Occipital lobe (tissue), 2 donors: ENCODE data around the gene PAPPA. TPM values are rescaled to one million over a fixed set of nuclear protein-coding genes. Genes with fewer than 3 reads are reported as not detected.

ENCODE experiments used
- DNase-seq: peaks from one replicate; lab custom pipeline; 2025; lab: John Stamatoyannopoulos, UW
- total RNA-seq: library from RNA; depleted of rRNA; stranded (reverse); fragments of >200 nt; gene quantifications from one replicate; pipeline ENCODE4 v1.2.3, GENCODE V29; 2014

PAPPA gene
- total RNA-seq: under 0.01 TPM

- no peak for DNase-seq
These were observed at the start of gene PAPPA for GRCh38 chr9:116153765-116154333. Gene PAPPA, plus strand, starts transcription at chr9:116153791. Its CDS starts 382 bp downstream, at chr9:116154173.

DNA sequence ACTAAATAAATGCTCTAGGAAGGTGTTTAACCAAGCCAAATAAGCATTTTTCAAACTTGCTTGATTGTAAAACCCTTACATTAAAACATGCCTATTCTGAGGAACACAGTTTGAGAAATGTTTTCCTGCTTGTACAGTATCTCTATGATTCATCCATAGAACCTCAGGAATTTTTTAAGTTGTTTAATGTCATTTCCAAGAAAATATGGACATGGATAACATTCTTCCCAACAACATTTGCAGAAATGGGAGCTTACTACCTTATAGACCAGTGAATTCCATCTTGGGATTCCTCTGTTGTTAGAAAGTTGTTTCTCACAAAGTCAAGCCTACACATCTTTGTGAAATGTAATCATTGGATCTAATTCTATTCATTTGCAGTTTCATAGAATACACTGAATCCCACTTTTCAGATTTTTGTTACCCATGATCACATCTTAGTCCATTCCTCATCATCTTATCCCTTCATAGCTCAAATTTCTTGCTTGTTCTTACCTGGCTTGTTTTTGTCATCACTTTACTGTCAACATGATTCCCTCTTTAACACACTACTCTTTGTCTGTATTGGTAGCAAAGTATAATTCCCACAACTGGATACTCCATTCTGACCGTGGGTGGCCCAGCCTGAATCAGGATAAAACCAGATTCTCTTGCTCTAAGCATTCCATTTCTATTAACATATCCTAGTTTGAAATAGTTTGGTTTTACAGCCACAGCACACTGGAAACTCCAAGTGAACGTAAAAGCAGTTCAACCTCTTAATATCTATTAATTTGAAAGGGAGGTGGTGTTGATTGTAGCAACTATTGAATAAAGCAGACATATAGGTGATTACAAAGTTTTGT is 49.4 kb upstream of the PAPPA start:
- no peak for DNase-seq

DNA sequence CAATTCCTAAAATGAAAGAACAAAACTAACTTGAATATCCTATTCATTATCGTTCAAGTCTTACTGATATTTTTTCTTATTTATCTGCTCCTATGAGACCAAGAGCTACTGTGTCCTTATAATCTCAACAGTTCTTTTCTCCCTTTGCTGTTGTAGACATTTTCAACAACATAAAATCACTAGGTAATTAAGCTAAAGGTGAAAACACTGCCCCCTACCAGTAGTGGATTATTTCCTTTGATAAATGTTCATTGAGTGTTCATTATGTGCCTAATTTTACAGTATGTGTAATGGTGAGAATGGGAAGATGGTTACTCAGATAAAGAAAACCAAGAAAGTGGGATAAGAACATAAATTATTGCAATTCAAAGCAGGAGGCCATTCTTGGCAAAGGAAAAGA is 41.4 kb upstream of the PAPPA start:
- DNase-seq: no peak

DNA sequence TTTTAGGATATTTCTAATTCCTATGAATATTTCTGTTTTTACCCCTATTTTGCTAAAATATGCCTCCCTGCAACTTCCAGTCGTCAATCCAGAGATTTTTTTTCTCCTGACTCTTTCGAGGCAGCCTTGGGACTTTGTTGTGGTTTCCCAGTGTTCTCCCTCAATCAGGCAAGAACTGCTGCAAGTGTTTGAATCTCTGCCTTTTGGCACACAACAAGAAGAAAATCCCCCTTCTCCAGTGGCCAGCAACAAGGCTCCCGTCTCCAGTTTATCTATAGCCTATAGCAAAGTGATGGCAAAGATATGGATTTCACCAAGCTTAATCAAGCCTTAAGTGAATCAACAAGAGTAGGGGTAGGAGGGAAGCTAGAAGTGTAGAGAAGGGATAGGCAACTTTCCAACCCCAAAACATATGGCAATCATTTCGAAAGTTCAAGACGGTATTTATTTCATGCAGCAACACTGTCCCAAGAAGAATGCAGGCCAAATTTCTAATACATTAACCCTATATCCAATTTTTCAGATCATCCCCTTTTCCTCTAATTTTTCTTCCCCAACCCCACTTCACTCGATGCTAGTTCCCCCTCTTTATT is 37.7 kb upstream of the PAPPA start:
- no peak for DNase-seq

DNA sequence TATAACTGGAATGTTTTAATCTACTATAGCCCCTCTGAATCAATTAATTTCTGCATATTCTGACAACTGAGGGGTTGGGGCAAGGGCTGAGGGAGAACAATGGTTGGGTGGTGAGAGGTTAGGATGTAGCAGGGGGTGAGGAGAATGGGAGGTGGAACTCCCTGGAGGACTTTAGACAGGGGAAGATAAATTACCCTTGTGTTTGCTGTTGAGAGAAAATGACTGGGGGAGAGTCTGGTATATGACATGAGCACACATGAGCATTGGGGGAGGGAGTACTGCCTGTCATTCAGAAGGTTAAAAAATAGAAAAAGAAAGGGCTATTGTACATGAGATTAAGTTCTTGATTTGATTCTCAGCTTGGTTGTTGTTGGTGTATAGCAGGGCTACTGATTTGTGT is 37.2 kb upstream of the PAPPA start:
- DNase-seq: no peak

DNA sequence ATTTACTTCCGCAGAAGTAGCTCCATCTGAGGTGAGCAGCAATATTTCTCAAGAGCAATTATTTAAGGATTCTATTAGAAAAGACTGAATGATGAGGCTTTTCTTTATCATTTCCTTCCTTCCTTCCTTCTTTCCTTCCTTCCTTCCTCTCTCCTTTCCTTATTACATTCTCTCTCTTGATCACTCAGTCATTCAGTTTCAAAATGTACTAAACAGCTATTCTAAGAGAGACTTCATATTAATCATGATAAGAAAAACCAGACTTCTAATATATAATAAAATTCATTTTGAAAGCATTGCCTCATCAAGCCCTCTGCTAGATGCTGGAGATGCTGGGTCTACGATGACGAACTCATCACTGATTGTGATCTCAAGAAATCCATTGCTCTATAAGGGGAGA is 30.4 kb upstream of the PAPPA start:
- no peak for DNase-seq

DNA sequence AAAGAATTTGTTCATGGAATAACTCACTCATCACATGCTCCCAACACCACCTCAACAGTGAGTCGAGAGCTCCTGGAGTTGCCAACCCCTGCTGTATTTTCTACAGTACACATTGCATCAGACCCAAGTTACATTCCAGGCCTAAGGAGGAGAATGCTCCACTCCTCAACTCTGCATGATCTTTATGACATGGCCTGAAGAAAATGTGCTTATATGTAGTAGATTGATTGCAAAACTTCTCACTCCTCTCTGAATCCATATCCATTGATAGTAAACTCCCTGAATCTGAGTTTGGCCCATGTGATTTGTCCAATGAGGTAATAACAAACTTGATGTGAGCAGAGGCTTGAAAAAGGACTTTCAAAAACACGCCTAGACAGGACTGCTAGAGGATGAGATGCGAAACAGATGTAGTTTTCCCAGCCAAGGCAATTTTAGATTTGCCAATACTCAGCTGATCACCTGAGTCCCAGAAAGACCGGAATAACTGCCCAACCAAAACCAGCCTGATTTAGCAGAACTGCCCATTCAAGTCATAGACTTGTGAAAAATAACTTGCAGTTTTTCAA is 29.0 kb upstream of the PAPPA start:
- DNase-seq: no peak

DNA sequence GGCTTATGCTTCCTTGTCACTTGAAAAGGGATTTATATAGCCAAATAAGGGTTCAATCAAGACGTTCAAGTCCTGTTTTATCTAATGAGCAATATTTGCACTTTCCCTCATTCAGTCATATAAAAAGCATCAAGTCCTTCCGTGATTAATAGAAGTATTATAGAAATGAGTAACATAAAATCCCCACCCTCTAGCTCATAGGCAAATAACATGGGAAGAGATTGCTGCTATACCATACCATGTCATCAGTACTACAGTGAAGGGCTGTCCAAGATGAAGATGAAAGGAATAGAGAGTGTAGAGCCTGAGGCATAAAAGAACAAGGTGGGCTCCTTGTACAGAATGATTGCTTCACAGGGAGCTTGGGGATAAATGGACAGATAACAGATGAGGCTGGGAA is 20.4 kb upstream of the PAPPA start:
- no peak for DNase-seq

DNA sequence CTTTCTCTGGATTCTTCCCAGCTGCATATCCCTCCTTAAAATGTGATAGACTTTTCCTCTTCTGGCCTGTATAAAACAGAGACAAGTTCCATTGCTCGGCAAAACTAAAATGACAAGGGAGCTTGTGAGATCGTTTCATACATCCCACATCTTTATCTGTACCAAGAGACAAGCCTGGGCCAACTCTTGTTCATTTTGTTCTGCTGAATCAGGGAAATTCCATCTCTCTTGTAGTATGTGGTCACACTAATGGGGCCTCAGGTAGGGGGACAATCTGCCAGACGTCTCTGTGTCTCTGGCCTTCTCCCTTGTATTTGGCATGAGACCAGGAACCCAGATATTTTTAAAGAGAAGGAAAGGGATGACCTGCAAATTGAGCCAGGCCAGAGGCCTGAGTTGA is 18.6 kb upstream of the PAPPA start:
- no peak for DNase-seq

- no peak for DNase-seq
These were observed 16.6 kb upstream of the PAPPA start for GRCh38 chr9:116137010-116137409.

GRCh38 chr9:116137581-116137980 is 16.0 kb upstream of the PAPPA start:
- no peak for DNase-seq

DNA sequence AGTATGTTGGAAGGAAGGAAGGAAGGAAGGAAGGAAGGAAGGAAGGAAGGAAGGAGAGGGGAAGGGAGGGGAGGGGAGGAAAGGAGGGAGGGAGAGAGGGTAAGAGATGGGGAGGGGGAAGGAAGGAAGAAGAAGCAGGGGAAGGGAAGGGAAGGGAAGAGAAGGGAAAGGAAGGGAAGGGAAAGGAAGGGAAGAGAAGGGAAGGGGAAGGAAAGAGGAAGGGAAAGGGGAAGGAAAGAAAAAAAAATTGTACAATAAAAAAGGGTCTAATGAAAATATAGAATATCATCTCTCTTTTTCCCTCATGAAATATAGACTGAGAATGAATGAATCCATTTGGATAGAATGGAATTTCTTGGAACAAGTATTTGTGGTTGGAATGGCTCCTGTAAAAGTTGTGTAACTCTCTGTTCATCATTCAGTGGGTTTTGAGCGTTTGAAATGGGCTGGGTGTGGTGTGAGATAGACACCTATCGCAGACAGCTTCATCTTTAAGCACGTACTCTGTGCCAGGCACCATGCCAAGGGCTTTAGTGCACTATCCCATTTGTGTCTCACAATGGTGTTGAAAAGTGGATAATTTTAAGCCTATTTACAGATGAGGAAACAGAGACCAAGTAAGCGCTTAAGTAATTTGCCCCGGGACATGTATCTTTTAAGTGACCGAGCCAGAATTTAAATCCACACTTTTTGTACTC is 11.6 kb upstream of the PAPPA start:
- no peak for DNase-seq

DNA sequence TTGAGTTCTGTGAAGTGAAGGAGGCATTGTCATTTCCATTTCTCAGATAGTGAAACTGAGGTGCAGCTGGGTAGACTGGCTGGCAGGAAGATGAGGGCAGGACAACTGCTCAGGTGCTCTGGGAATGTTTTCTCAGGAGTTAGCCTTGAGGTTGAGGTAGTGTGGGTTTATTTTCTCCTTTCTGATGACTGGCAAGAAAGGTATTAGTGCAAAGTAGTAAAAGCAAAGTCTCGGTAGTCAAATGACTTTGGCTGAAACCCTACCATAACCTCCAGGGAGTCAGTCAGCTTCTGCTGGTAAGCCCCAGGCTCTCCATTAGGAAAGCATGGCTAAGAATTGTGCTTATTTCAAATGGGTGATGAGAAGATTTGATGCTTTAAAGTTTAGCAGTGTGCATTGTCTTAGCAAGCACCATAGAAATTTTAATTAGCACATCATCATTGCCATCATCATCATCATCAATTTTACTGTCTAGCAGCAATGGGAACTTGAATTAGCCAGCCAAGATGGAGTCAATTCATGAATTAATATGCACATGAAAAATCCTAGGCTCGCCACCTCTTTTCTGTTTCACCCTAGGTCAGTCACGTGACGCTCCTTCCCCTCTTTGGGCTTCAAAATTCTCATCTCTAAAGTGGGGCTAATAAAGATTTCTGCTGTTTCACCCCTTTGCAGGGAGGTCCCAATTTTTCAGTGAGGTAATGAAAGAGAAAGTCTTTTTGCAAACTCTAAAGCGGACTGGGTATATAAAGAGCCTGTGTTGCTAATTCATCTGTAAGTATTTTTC is 10.7 kb upstream of the PAPPA start:
- no peak for DNase-seq

DNA sequence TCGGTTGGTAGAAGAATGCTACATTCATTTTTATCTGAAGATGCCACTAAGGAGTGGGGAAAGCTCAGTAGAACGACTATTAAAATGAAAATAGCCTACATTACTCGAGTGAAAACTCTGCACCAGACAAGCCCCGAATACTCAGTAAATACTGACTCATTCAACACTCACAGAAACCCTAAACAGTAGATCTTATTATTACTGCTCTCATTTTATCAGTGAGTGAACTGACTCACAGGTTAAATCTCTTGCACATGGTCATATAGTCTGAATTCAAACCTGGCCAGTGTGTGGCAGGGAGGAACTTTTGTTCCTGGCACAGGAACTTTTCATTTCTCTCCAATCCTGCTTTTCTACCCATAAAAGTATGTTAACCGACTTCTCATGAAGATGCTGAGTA is 9.6 kb upstream of the PAPPA start:
- no peak for DNase-seq

DNA sequence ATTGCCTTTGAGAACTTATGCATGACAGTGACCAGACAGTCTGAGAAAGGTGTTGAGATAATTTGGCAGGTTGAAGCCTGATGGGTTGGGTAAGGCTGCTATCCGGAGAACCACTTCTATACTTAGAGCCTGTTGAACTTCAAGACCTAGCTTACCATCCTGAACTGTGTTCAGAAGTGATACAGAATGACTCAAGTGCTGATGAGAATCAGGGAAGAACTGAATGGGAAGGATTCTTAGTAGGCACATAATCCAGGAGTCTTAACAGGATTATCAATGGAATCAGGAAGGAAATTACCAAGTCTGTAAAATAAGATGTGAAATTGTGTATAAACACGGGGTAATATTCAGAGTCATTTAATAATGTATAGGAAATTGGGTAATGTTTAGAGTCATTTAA is 9.0 kb upstream of the PAPPA start:
- DNase-seq: no peak

GRCh38 chr9:116145036-116145435 is 8.6 kb upstream of the PAPPA start:
- no peak for DNase-seq

GRCh38 chr9:116147821-116148220 is 5.8 kb upstream of the PAPPA start:
- DNase-seq: no peak

- DNase-seq: no peak
These were observed 3.7 kb upstream of the PAPPA start for GRCh38 chr9:116149844-116150243.

- DNase-seq: no peak
These were observed 2.4 kb upstream of the PAPPA start for GRCh38 chr9:116151199-116151598.

DNA sequence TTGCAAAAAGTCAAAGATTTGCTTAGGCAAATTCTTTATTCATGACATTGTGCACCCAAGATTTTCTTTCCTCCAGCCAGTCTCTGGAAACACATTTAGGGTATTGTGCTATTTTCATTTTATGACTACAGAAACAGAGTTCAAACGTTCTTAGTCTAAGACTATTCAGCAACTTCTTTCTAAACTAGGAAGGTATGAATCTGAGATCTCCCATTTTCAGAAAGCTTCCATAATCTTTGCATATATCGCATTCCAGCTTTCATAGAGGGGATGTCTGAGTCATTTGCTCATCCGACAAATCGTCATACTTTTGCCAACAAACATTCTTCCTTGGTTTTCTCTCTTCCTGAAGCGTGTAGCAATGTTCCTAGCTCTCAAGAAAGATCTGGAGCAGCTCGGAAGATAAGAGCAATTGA is 1.6 kb upstream of the PAPPA start:
- no peak for DNase-seq

GRCh38 chr9:116152390-116152789 is 1.2 kb upstream of the PAPPA start:
- no peak for DNase-seq
